Measurements from ENCODE around the gene SLC2A1. TPM values are rescaled to one million over a fixed set of nuclear protein-coding genes. Genes with fewer than 3 reads are reported as not detected.

SLC2A1 gene
- total and polyA plus RNA-seq, 8 donors = 1.2 to 39.8 (median 18.3) TPM

DNA sequence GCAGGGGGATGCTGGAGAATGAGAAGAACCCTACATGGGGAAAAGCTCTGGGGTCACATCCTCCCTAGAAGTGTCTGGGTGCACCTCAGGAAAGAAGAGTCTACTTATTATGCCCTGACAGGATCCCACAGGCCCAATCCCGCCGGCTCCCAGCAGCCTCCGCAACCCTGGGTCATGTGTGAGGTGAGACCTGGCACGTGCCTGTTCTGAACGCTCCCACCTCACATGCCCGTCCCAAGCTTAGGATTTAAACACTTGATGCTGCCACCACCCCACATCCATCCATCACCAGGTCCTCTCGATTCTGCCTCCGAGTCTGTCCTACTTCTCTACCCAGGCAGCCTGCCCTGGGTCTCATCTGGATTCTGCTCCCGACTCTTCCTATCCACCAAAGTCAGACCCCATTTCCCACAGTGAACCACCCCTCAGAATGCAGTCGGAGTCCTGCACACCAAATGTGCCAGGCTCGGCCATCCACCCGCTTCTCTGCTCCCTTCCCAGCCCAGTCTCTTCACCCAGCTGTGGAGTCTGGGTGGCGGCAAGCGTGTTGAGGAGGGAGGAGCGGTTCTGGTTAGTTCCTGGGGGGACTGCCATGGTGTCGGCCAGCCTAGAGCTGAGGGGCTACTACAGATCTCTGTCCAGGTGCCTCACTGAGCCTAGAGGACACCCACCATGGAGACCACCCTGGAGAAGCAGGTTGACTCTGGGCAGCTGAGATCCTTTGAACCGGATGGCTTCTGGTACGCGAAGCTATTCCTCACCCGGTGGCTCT is 23.9 kb downstream of the SLC2A1 start:
- intact Hi-C loops (cut with DNase I; ENCODE audit: low total_unique reads) = loop anchor here (10.0 kb wide), 1 partner anchor 130 kb away; no protein-coding TSS in a partner anchor
- Histone ChIP-seq H3K4me1 (peaks cover 63 to 94% (median 83%) of the 10 kb centered on the region in 4 donors), H3K9me3 (no peaks in the 10 kb centered on the region), H3K27me3 (no peaks in the 10 kb centered on the region), H3K4me3 (no peak overlapping the region), H3K36me3 (peaks cover 6 to 27% (median 10%) of the 10 kb centered on the region in 4 donors), H3K27ac (peak overlapping the region in 3 of 5 donors; percentile 24 to 86 (median 38))
- DNase-seq = no peak
- WGBS, 5 donors = 87 to 97% (median 94%) methylated on average over 19 to 20 of the region's 20 CpGs
- TF ChIP-seq EP300 (IDR thresholded peaks at IDR 0.05) (no peak), POLR2AphosphoS5 (IDR thresholded peaks at IDR 0.05) (no peak), CTCF (IDR thresholded peaks at IDR 0.05) (no peak), POLR2A (IDR thresholded peaks at IDR 0.05) (no peak)

DNA sequence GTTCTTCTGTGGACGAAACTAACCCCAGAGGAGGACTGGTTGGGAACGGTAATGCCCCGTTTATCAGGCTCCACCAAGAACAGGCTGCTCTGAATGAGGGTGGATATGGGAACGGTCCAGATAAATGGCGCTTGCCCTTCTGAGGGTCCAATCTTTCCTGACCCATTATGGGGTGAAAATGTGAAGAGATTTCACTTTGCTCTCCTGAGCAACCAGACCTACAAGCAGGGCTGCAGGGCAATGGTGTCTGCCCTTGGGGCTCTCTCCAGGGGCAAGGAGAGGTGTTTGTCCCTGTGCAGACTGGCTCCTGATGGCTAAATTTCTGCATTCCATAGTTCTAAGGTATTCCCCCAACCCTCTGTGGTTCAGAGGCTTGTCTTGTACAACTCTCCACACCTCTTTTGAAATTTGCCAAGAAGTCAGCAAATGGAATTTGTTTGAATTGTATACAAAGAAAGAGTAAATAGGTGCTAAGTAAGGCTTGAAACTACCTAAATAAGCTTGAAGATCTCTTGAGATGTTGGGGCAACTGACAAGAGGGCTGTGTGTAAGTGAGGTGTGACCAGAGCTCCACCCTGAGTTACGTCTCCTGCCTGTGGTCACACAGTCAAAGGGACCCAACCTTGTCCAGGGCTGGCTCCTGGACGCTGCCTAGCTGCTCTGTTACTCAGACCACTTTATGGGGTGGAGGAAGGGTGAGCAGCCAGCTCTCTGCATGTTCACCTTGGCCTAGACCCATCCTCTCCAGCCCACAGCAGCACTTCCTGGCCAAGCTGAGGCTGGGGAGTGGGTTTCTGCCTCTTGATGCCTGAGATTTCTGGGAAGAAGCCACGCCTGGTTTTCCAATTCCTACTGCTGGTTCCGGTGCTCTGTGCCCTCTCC is 24.8 kb downstream of the SLC2A1 start:
- no peak overlapping the region for H3K4me3 ChIP-seq
- intact Hi-C loops (cut with DNase I; ENCODE audit: low total_unique reads) = loop anchor here (10.0 kb wide), 1 partner anchor 131 kb away; no protein-coding TSS in a partner anchor
- peak overlapping the region in 3 of 5 donors; percentile 17 to 89 (median 24) for H3K27ac ChIP-seq
- H3K9me3 ChIP-seq = no peaks in the 10 kb centered on the region
- DNase-seq = peak in 1 of 2 donors; percentile 39
- peaks cover 55 to 85% (median 76%) of the 10 kb centered on the region in 4 donors for H3K4me1 ChIP-seq
- no peaks in the 10 kb centered on the region for H3K27me3 ChIP-seq
- TF ChIP-seq EP300 (IDR thresholded peaks at IDR 0.05) (no peak), POLR2AphosphoS5 (IDR thresholded peaks at IDR 0.05) (no peak), CTCF (IDR thresholded peaks at IDR 0.05) (no peak), POLR2A (IDR thresholded peaks at IDR 0.05) (no peak)
- H3K36me3 ChIP-seq = peaks cover 14 to 35% (median 18%) of the 10 kb centered on the region in 4 donors
- 86 to 91% (median 89%) methylated on average over 9 of the region's 9 CpGs for WGBS, 5 donors

- no peak for DNase-seq
- peaks cover 48 to 78% (median 68%) of the 10 kb centered on the region in 4 donors for H3K4me1 ChIP-seq
- 92 to 99% (median 94%) methylated on average over 5 of the region's 5 CpGs for WGBS, 5 donors
- intact Hi-C loops (cut with DNase I; ENCODE audit: low total_unique reads) = loop anchor here (10.0 kb wide), 1 partner anchor 132 kb away; no protein-coding TSS in a partner anchor
- no peaks in the 10 kb centered on the region for H3K27me3 ChIP-seq
- peaks cover 19 to 43% (median 26%) of the 10 kb centered on the region in 4 donors for H3K36me3 ChIP-seq
- TF ChIP-seq CTCF (IDR thresholded peaks at IDR 0.05) = no peak
- no peak for TF ChIP-seq POLR2AphosphoS5 (IDR thresholded peaks at IDR 0.05)
- no peak for TF ChIP-seq POLR2A (IDR thresholded peaks at IDR 0.05)
- TF ChIP-seq EP300 (IDR thresholded peaks at IDR 0.05) = no peak
- no peak overlapping the region for H3K4me3 ChIP-seq
- peak overlapping the region in 4 of 5 donors; percentile 78 to 91 (median 85) for H3K27ac ChIP-seq
- H3K9me3 ChIP-seq = no peaks in the 10 kb centered on the region
Observed at GRCh38 chr1:42933060-42933586, 25.5 kb downstream of the SLC2A1 start.

Measured in stomach (tissue), 9 donors.